ENCODE data around the gene ZIK1. TPM values are rescaled to one million over a fixed set of nuclear protein-coding genes. Genes with fewer than 3 reads are reported as not detected.

Gene ZIK1
- 10 to 100 TPM in 1 of 2 experiments, 1 to 10 TPM in 1; 8.7 to 11.1 TPM for total RNA-seq

GRCh38 chr19:57583521-57584416, at the start of gene ZIK1:
TSS of gene ZIK1 (plus strand) at chr19:57584145. CDS start at chr19:57584357, 212 bp downstream.
- POLR2A ChIA-PET = no interaction called here
- CTCF ChIA-PET = no interaction called here

- ChIA-PET POLR2A (interaction anchor here (0.6 kb wide), 1 partner anchor 69 kb away, joined by 5 read pairs; no protein-coding TSS in a partner anchor), CTCF (no interaction called here)
Observed at GRCh38 chr19:57537953-57538547, 45.9 kb upstream of the ZIK1 start.

GRCh38 chr19:57546513-57546912, 37.4 kb upstream of the ZIK1 start:
- ChIA-PET POLR2A (no interaction called here), CTCF (no interaction called here)

- CTCF ChIA-PET = no interaction called here
- POLR2A ChIA-PET = no interaction called here
Observed at GRCh38 chr19:57552432-57552831, 31.5 kb upstream of the ZIK1 start.

GRCh38 chr19:57557659-57558058, 26.3 kb upstream of the ZIK1 start:
- CTCF ChIA-PET = no interaction called here
- POLR2A ChIA-PET = no interaction called here

- POLR2A ChIA-PET = no interaction called here
- CTCF ChIA-PET = no interaction called here
Observed at GRCh38 chr19:57558525-57558924, 25.4 kb upstream of the ZIK1 start.

- CTCF ChIA-PET = interaction anchor here (0.5 kb wide), 1 partner anchor 51 kb away, joined by 3 read pairs; no protein-coding TSS in a partner anchor
- POLR2A ChIA-PET = no interaction called here
Observed at GRCh38 chr19:57559008-57559403, 24.9 kb upstream of the ZIK1 start.

- ChIA-PET POLR2A (no interaction called here), CTCF (interaction anchor here (0.5 kb wide), 1 partner anchor 51 kb away, joined by 3 read pairs; no protein-coding TSS in a partner anchor)
Observed at GRCh38 chr19:57559404-57560025, 24.4 kb upstream of the ZIK1 start, which contains the start of gene ZNF550. TSS of gene ZNF550 (minus strand) at chr19:57559863. CDS start at chr19:57559682, 181 bp downstream.

GRCh38 chr19:57560049-57560491, 23.9 kb upstream of the ZIK1 start:
- ChIA-PET POLR2A (interaction anchor here (0.6 kb wide), 1 partner anchor 482 kb away, joined by 6 read pairs; no protein-coding TSS in a partner anchor), CTCF (no interaction called here)

- POLR2A ChIA-PET = no interaction called here
- CTCF ChIA-PET = no interaction called here
Observed at GRCh38 chr19:57563547-57563946, 20.4 kb upstream of the ZIK1 start.

GRCh38 chr19:57566396-57567265, 17.3 kb upstream of the ZIK1 start:
- ChIA-PET POLR2A (no interaction called here), CTCF (no interaction called here)

GRCh38 chr19:57570707-57571106, 13.2 kb upstream of the ZIK1 start:
- ChIA-PET POLR2A (no interaction called here), CTCF (no interaction called here)

- ChIA-PET POLR2A (no interaction called here), CTCF (no interaction called here)
Observed at GRCh38 chr19:57572415-57572947, 11.5 kb upstream of the ZIK1 start.

GRCh38 chr19:57576661-57577060, 7.3 kb upstream of the ZIK1 start:
- CTCF ChIA-PET = no interaction called here
- POLR2A ChIA-PET = no interaction called here

GRCh38 chr19:57578487-57579205, 5.3 kb upstream of the ZIK1 start, which contains the start of gene ZNF416:
TSS of gene ZNF416 (minus strand) at chr19:57578911. CDS start at chr19:57578704, 207 bp downstream.
- POLR2A ChIA-PET = no interaction called here

GRCh38 chr19:57583104-57583520, 833 bp upstream of the ZIK1 start:
- POLR2A ChIA-PET = no interaction called here
- CTCF ChIA-PET = no interaction called here

More at GRCh38 chr19:57578487-57579205, 5.3 kb upstream of the ZIK1 start, which contains the start of gene ZNF416:
- CTCF ChIA-PET = no interaction called here

GRCh38 chr19:57587529-57587928, 3.6 kb downstream of the ZIK1 start:
- CTCF ChIA-PET = no interaction called here
- POLR2A ChIA-PET = no interaction called here

- ChIA-PET POLR2A (no interaction called here), CTCF (no interaction called here)
Observed at GRCh38 chr19:57599377-57599760, 15.4 kb downstream of the ZIK1 start.

All from activated CD8-positive, alpha-beta memory T cell treated with anti-CD3 and anti-CD28 coated beads for 36 hours (primary cell).